Bronchial epithelial cell (primary cell): Measurements from ENCODE around the gene ECE1. TPM values are rescaled to one million over a fixed set of nuclear protein-coding genes. Genes with fewer than 3 reads are reported as not detected.

Source experiments
- DNase-seq: peaks from one replicate; pipeline ENCODE4 v3.0.0-alpha.2; 2010; ENCODE audit warnings: low read depth
- FAIRE-seq: peaks from 2 replicates; lab custom pipeline; 2011; peaks lifted over from hg19 to GRCh38; lab: Jason Lieb, UNC
- H3K27me3 ChIP-seq: 2 replicates; pipeline ENCODE4 v1.5.1; 2011; ENCODE audit warnings: low read length; ENCODE audit not compliant: control insufficient read depth, insufficient read depth
- H3K36me3 ChIP-seq: 2 replicates; pipeline ENCODE4 v1.5.1; 2011; ENCODE audit warnings: low read length; ENCODE audit not compliant: control insufficient read depth, insufficient read depth
- H3K4me3 ChIP-seq: 2 replicates; pipeline ENCODE4 v1.5.1; 2011; ENCODE audit warnings: mild to moderate bottlenecking, low read depth, low read length, control low read depth
- CTCF ChIP-seq: IDR thresholded peaks from 2 replicates; pipeline ENCODE4 v1.5.1; 2011; ENCODE audit warnings: mild to moderate bottlenecking, moderate library complexity, low read length, control low read depth, inconsistent platforms; ENCODE audit not compliant: insufficient read depth, severe bottlenecking
- total RNA-seq: library from RNA; depleted of rRNA; stranded (reverse); fragments of >200 nt; gene quantifications from 2 replicates; pipeline ENCODE4 v1.2.1, GENCODE V29; 2014

The ECE1 gene
- total RNA-seq, 1 donor from 2014 or later: 44.2 TPM

- FAIRE-seq: no peak
- TF ChIP-seq CTCF: no peak
- no peaks in the 10 kb centered on the region for H3K36me3 ChIP-seq
- no peak for DNase-seq
- no peak overlapping the region for H3K4me3 ChIP-seq
- H3K27me3 ChIP-seq: no peaks in the 10 kb centered on the region
Observed at GRCh38 chr1:21307663-21308305, 17.5 kb upstream of the ECE1 start.

- FAIRE-seq (no peak), DNase-seq (no peak)
- TF ChIP-seq CTCF: no peak
- H3K4me3 ChIP-seq: no peak overlapping the region
- no peaks in the 10 kb centered on the region for H3K36me3 ChIP-seq
- no peaks in the 10 kb centered on the region for H3K27me3 ChIP-seq
Observed at GRCh38 chr1:21307210-21307609, 16.9 kb upstream of the ECE1 start.

GRCh38 chr1:21305900-21306189, 15.6 kb upstream of the ECE1 start:
- no peak for TF ChIP-seq CTCF
- FAIRE-seq (no peak), DNase-seq (no peak)
- H3K27me3 ChIP-seq: no peaks in the 10 kb centered on the region
- no peaks in the 10 kb centered on the region for H3K36me3 ChIP-seq
- H3K4me3 ChIP-seq: no peak overlapping the region

GRCh38 chr1:21305155-21305899, 15.1 kb upstream of the ECE1 start:
- TF ChIP-seq CTCF: no peak
- DNase-seq: no peak
- FAIRE-seq: no peak
- Histone ChIP-seq H3K4me3 (no peak overlapping the region), H3K36me3 (no peaks in the 10 kb centered on the region), H3K27me3 (no peaks in the 10 kb centered on the region)

- DNase-seq (no peak), FAIRE-seq (no peak)
- no peaks in the 10 kb centered on the region for H3K36me3 ChIP-seq
- no peak overlapping the region for H3K4me3 ChIP-seq
- H3K27me3 ChIP-seq: no peaks in the 10 kb centered on the region
- no peak for TF ChIP-seq CTCF
Observed at GRCh38 chr1:21304488-21304887, 14.2 kb upstream of the ECE1 start.
